ENCODE data around the gene MBD3L1. TPM values are rescaled to one million over a fixed set of nuclear protein-coding genes. Genes with fewer than 3 reads are reported as not detected.
A peak's percentile ranks its signal among the peaks of the same experiment; 100 is the strongest.

MBD3L1 gene
- not detected in 2 replicates for total RNA-seq

DNA sequence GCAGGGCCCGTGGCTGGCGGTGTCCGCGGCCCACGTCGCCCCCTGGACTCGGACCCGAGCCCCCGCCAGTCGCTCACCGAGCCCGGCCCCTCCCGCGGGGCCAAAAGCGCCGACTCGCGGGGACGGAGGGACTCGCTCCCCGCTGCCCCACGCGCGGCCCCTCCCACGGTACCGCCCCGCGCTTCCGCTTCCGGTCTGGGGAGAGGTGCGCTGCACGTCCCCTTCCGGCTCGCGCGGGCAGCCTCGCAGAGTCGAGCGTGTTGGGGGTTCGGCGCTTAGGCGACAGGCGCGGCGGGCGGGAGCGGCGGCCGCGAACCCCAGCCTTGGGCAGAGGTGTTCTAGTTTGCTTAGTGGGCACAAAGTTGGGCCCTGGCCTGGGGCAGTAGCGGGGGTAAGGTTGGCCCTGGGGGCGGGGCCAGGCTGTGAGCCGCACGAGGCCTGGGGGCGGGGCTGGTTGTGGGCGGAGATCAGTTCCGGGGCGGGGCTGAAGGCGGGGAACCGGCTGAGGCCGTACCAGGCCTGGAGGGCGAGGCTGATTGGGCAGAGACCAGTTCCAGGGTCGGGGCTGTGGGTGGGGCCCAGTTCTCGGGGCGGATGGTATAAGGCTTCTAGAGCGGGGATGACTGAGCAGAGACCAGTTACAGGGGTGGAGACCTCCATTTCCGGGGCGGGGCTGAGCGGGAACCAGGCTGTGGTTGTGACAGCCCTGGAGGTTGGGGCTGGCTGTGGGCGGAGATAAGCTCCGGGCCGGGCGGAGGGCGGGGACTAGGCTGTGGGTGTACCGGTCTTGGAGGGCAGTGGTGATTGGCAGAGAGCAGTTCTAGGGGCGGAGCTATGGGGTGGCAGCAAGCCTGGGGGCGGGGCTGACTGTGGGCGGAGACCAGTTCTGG lies at the start of gene MBD3L1, which contains the start of gene ZNF558:
Gene MBD3L1 (plus strand): TSS at position 246 of the 890 bp plus-strand sequence. CDS start 10,302 bp downstream, outside the sequence.
Gene ZNF558 (minus strand): TSS at position 173 of the 890 bp plus-strand sequence. CDS start 9,645 bp downstream, outside the sequence.
- peak; percentile 60 to 94 for DNase-seq (ENCODE audit: low read depth in 2 of 2)

GRCh38 chr19:8794823-8795222 lies 37.4 kb upstream of the MBD3L1 start:
- DNase-seq (ENCODE audit: low read depth in 2 of 2), result no peak

DNA sequence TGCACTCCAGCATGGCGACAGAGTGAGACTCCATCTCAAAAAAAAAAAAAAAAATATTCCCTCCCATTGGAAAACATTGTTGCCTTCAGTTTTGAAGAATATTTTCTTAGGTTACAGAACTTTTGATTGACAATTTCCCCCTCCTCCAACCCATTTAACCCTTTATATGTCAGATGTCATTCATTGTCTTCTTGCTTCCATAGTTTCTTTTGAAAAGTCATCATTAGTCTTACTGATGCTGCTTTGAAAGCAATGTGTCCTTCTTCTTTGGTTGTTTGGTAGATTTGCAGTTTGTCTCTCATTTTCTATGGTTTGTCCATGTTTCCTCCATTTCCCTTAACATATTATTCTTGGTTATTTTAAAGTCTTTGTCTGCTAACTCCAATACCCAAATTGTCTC lies 25.5 kb upstream of the MBD3L1 start:
- DNase-seq (ENCODE audit: low read depth in 2 of 2), result no peak

DNA sequence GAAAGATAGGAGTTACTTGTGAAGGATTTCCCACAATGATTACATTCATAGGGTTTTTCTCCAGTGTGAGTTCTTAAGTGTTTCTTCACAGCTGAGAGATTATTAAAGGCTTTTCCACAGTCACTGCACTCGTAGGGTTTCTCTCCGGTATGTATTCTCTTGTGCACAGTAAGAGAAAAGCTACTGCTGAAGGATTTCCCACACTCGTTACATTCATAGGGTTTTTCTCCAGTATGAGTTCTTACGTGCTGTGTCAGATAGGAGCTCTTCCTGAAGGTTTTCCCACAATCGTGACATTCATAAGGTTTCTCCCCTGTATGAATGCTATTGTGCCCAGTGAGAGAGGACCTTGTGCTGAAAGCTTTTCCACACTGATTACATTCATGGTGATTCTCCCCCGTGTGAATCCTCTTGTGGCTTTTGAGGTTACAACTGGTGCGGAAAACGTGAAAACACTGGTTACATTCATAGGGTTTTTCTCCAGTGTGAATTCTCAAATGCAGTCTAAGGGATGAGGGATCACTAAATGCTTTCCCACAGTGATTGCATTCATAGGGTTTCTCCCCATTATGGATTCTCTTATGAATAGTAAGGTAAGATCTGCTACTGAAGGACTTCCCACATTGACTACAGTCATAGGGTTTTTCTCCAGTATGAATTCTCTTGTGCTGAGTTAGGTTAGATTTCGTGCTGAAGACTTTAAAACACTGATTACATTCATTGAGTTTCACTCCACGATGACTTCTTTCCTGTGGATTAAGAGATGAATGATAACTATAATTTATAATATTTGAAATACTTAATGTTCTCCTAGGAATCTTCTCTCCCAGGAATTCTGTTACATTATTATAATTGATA lies 20.6 kb upstream of the MBD3L1 start:
- no peak for DNase-seq (ENCODE audit: low read depth in 2 of 2)

- no peak for DNase-seq (ENCODE audit: low read depth in 2 of 2)
Observed at GRCh38 chr19:8814176-8814575, 18.0 kb upstream of the MBD3L1 start.

- no peak for DNase-seq (ENCODE audit: low read depth in 2 of 2)
Observed at GRCh38 chr19:8815780-8816179, 16.4 kb upstream of the MBD3L1 start.

DNA sequence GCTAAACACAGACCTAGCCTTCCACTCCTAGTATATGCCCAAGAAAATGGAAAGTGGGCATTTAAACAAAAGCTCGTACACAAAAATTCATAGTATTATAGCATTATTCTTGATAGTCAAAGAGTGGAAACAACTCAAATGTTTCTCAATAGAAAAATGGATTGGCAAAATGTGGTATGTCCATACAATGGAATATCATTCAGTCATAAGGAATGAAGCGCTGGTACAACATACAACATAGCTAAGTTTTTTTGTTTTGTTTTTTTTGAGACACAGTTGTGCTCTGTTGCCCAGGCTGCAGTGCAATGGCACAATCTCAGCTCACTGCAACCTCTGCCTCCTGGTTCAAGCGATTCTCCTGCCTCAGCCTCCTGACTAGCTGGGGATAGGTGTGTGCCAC lies 11.9 kb upstream of the MBD3L1 start:
- no peak for DNase-seq (ENCODE audit: low read depth in 2 of 2)

DNA sequence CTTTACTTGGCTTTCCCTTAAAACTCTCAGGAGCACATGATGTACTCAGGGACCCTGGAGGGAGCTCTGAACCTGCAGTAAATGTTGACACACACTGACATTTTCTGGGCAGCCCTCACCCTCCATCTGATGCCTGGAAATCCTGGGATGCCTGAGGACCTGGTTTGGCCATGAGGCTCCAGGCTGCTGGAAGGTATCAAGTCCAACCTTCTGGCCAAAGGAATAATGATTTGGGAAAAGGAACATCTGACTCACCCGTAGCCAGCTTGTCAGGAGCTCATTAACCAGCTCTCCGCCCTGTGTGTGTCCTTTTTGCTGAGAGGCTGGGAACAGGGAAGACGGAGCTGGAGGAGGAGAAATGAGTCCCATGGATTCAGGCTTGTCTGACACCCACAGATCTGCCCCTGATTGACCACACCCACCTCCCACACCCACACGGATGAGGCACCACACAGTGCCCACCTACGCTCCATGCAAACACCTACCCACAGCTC lies 10.4 kb upstream of the MBD3L1 start:
- no peak for DNase-seq (ENCODE audit: low read depth in 2 of 2)

GRCh38 chr19:8826371-8826770 lies 5.8 kb upstream of the MBD3L1 start:
- no peak for DNase-seq (ENCODE audit: low read depth in 2 of 2)

DNA sequence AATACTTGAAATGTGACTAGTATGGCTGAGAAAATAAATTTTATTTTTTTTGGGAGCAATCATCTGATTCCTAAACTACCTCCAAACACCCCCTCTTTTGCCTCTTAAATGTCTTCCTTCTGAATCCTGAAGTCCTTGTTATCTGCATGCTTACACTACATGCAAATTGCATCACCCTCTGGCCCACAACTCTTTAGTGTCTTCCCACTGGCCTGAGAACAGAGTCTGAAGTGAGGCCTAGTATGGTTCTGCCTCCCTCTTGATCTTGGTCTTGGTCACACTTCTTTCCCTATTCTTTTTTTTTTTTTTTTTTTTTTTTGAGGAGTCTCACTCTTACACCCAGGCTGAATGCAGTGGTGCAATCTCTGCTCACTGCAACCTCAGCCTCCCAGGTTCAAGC lies 4.9 kb upstream of the MBD3L1 start:
- DNase-seq (ENCODE audit: low read depth in 2 of 2), result no peak

DNA sequence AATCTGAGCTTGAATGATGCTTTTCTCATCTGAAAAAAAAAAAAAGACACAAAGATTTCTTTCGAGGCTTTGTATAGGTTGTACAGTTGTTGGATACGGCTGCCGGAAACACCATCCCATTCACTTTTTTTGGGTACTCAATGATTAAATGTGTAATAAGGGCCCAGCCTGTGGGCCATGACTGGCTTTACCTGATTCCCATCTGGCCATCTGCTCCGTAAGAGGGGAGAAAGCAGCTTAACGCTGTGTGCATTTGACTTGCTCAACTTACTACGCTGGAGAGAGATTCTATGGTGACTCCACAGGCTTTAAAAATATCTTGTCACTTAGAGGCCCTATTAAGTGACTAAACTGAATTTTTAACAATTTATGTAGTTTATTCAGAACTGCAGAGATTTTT lies 804 bp upstream of the MBD3L1 start:
- DNase-seq (ENCODE audit: low read depth in 2 of 2), result no peak

DNA sequence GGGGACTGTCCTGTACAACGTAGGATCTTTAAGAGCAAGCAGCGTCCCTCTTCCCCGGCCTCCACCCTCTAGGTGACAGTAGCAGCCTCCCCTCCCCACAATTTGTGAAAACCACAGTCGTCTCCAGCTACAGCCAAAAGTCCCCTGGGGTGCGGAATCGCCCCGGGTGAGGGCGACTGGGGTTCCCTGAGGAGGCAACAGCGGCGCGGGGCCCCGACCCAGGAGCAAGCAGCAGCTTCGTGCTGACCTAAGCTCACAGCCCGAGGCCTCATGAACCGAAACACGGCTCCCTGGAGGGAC lies 395 bp upstream of the MBD3L1 start:
- no peak for DNase-seq (ENCODE audit: low read depth in 2 of 2)

DNA sequence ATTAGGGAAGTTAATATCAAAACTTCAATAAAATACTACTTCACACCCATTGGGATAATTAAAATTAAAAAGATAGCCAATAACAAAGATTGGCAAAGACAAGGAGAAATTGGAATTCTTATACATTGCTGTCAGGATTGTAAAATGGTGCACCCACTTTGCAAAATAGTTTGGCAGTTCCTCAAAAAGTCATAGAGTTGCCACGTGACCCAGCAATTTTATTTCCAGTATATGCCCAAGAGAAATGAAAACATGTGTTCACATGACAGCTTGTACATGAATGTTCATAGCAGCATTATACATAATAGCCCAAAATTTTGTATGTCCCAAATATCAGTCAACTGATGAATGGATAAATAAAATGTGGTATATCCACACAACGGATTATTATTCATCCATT lies 3.3 kb downstream of the MBD3L1 start:
- DNase-seq (ENCODE audit: low read depth in 2 of 2), result no peak

- no peak for DNase-seq (ENCODE audit: low read depth in 2 of 2)
Observed at GRCh38 chr19:8835877-8836276, 3.7 kb downstream of the MBD3L1 start.

GRCh38 chr19:8840708-8841107 lies 8.5 kb downstream of the MBD3L1 start:
- no peak for DNase-seq (ENCODE audit: low read depth in 2 of 2)

DNA sequence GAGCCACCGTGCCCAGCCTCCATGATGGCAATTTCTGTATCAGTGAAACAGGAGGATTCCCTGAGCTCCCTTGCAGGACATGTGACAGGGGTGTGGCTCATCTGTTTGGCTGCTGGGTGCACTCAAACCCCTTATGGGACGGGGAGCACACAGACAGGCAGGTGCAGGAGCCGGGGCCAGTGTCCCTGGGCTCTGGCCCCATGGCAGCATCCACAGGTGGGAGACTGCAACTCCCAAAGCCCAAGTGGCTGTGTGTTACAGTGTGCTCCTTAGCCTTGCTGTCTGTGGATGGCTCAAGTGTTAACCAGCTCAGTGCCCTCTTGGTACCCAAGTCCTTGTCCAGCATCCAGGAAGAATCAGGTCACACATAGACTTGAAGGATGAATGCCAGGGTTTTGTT lies 14.6 kb downstream of the MBD3L1 start:
- DNase-seq (ENCODE audit: low read depth in 2 of 2), result no peak

GRCh38 chr19:8849232-8849631 lies 17.1 kb downstream of the MBD3L1 start:
- DNase-seq (ENCODE audit: low read depth in 2 of 2), result no peak

GRCh38 chr19:8850488-8850887 lies 18.3 kb downstream of the MBD3L1 start:
- no peak for DNase-seq (ENCODE audit: low read depth in 2 of 2)

GRCh38 chr19:8858260-8858659 lies 26.1 kb downstream of the MBD3L1 start:
- no peak for DNase-seq (ENCODE audit: low read depth in 2 of 2)

GRCh38 chr19:8866344-8866743 lies 34.2 kb downstream of the MBD3L1 start:
- DNase-seq (ENCODE audit: low read depth in 2 of 2), result no peak

- no peak for DNase-seq (ENCODE audit: low read depth in 2 of 2)
Observed at GRCh38 chr19:8877854-8878705, 45.9 kb downstream of the MBD3L1 start.
